Cardiac muscle cell (in vitro differentiated cells and primary cell): ENCODE data around the gene SNPH. TPM values are rescaled to one million over a fixed set of nuclear protein-coding genes. Genes with fewer than 3 reads are reported as not detected.

Experiments used
- DNase-seq, 2 donors: peaks; one replicate each; pipeline versions ENCODE4 v3.0.0 to v3.0.0-alpha.2; 2010 to 2017; ENCODE audit warnings: low read depth in 1 of 2, low spot score in 1 of 2
- H3K27ac ChIP-seq: fragments of 200-600 bp; sonication (generic); 2 replicates; pipeline ENCODE4 v1.5.1; 2016
- H3K27me3 ChIP-seq: fragments of 200-600 bp; sonication (generic); 2 replicates; pipeline ENCODE4 v1.6.0; 2016; ENCODE audit warnings: control low read depth
- H3K36me3 ChIP-seq: fragments of 200-600 bp; sonication (generic); 2 replicates; pipeline ENCODE4 v1.5.1; 2016; ENCODE audit warnings: control low read depth
- H3K4me1 ChIP-seq: fragments of 200-600 bp; sonication (generic); 2 replicates; pipeline ENCODE4 v1.8.1; 2017; ENCODE audit warnings: low read depth, mild to moderate bottlenecking, mixed run types
- H3K4me3 ChIP-seq: fragments of 200-600 bp; sonication (generic); 2 replicates; pipeline ENCODE4 v1.5.1; 2016; ENCODE audit warnings: mild to moderate bottlenecking
- H3K9me3 ChIP-seq: fragments of 200-600 bp; sonication (generic); 2 replicates; pipeline ENCODE4 v1.5.1; 2017; ENCODE audit warnings: low read depth, mild to moderate bottlenecking, control low read depth
- CTCF ChIP-seq: IDR thresholded peaks from 2 replicates; pipeline ENCODE4 v1.5.1; 2012; ENCODE audit warnings: low read depth, mild to moderate bottlenecking, low read length
- polyA plus RNA-seq: library from polyadenylated mRNA; unstranded; fragments of >200 nt; fragmentation: Nextera tagmentation; extraction: Ambion mirVana; gene quantifications from 2 replicates; pipeline ENCODE4 v1.2.1, GENCODE V29; 2016
- total RNA-seq: library from RNA; depleted of rRNA; stranded (reverse); fragments of >200 nt; gene quantifications from 2 replicates; pipeline ENCODE4 v1.2.3, GENCODE V29; 2016

The SNPH gene
- total and polyA plus RNA-seq, 2 experiments from 2014 or later: 7.4 to 8.1 TPM

- no peak for TF ChIP-seq CTCF
- Histone ChIP-seq H3K36me3 (no peaks in the 10 kb centered on the region), H3K27me3 (peaks cover 4% of the 10 kb centered on the region), H3K4me3 (no peak overlapping the region), H3K4me1 (no peaks in the 10 kb centered on the region), H3K27ac (no peak overlapping the region), H3K9me3 (no peaks in the 10 kb centered on the region)
- no peak for DNase-seq
Measured at GRCh38 chr20:1320902-1321653, 55.0 kb downstream of the SNPH start.

- no peaks in the 10 kb centered on the region for H3K9me3 ChIP-seq
- no peak overlapping the region for H3K4me3 ChIP-seq
- H3K4me1 ChIP-seq: no peaks in the 10 kb centered on the region
- no peak for DNase-seq
- no peak overlapping the region for H3K27ac ChIP-seq
- H3K27me3 ChIP-seq: no peaks in the 10 kb centered on the region
- TF ChIP-seq CTCF: no peak
- no peaks in the 10 kb centered on the region for H3K36me3 ChIP-seq
Measured at GRCh38 chr20:1321654-1321939, 55.5 kb downstream of the SNPH start.

- TF ChIP-seq CTCF: no peak
- Histone ChIP-seq H3K4me1 (no peaks in the 10 kb centered on the region), H3K27me3 (no peaks in the 10 kb centered on the region), H3K4me3 (no peak overlapping the region), H3K36me3 (no peaks in the 10 kb centered on the region), H3K27ac (no peak overlapping the region), H3K9me3 (no peaks in the 10 kb centered on the region)
- peak in 1 of 2 donors; percentile 96 for DNase-seq
Measured at GRCh38 chr20:1322511-1323245, 56.6 kb downstream of the SNPH start.

GRCh38 chr20:1323256-1323655, 57.2 kb downstream of the SNPH start:
- H3K27me3 ChIP-seq: no peaks in the 10 kb centered on the region
- H3K9me3 ChIP-seq: no peaks in the 10 kb centered on the region
- no peaks in the 10 kb centered on the region for H3K4me1 ChIP-seq
- no peak overlapping the region for H3K4me3 ChIP-seq
- H3K36me3 ChIP-seq: no peaks in the 10 kb centered on the region
- DNase-seq: peak in 1 of 2 donors; percentile 29
- H3K27ac ChIP-seq: no peak overlapping the region
- TF ChIP-seq CTCF: no peak

- no peaks in the 10 kb centered on the region for H3K36me3 ChIP-seq
- H3K27ac ChIP-seq: no peak overlapping the region
- DNase-seq: no peak
- H3K4me3 ChIP-seq: no peak overlapping the region
- H3K27me3 ChIP-seq: no peaks in the 10 kb centered on the region
- no peaks in the 10 kb centered on the region for H3K4me1 ChIP-seq
- TF ChIP-seq CTCF: no peak
- H3K9me3 ChIP-seq: no peaks in the 10 kb centered on the region
Measured at GRCh38 chr20:1323830-1324597, 57.9 kb downstream of the SNPH start.
